ENCODE measurements around the gene NFKBIZ. TPM values are rescaled to one million over a fixed set of nuclear protein-coding genes. Genes with fewer than 3 reads are reported as not detected.
A peak's percentile ranks its signal among the peaks of the same experiment; 100 is the strongest.

Gene NFKBIZ
- total and polyA plus RNA-seq, 4 donors: 27.6 to 94.8 (median 81.3) TPM

DNA sequence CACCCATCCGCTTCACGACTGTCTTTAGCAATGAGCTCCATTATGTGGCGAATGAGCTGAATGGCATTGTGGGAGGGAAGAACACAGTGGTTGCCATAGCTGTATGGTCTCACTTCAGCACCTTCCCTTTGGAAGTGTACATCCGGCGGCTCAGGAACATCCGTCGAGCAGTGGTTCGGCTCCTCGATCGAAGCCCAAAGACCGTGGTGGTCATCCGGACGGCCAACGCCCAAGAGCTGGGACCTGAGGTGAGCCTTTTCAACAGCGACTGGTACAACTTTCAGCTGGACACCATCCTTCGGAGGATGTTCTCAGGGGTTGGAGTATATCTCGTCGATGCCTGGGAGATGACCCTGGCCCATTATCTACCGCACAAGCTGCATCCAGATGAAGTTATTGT, 27.8 kb upstream of the NFKBIZ start:
- TF ChIP-seq, protein P1, sequence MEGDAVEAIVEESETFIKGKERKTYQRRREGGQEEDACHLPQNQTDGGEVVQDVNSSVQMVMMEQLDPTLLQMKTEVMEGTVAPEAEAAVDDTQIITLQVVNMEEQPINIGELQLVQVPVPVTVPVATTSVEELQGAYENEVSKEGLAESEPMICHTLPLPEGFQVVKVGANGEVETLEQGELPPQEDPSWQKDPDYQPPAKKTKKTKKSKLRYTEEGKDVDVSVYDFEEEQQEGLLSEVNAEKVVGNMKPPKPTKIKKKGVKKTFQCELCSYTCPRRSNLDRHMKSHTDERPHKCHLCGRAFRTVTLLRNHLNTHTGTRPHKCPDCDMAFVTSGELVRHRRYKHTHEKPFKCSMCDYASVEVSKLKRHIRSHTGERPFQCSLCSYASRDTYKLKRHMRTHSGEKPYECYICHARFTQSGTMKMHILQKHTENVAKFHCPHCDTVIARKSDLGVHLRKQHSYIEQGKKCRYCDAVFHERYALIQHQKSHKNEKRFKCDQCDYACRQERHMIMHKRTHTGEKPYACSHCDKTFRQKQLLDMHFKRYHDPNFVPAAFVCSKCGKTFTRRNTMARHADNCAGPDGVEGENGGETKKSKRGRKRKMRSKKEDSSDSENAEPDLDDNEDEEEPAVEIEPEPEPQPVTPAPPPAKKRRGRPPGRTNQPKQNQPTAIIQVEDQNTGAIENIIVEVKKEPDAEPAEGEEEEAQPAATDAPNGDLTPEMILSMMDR (IDR thresholded peaks at IDR 0.05; ENCODE audit: control extremely low read depth, extremely low read depth): no peak
- no peaks in the 10 kb centered on the region for H3K27me3 ChIP-seq (ENCODE audit: control insufficient read depth in 3 of 3, insufficient read depth in 3 of 3, low read length in 2 of 3)
- 97 to 98% methylated on average over 19 of the region's 19 CpGs for WGBS, 2 donors
- ATAC-seq (ENCODE audit: insufficient read depth, low FRiP score) (no peak), DNase-seq (no peak)
- H3K4me3 ChIP-seq: no peak overlapping the region
- H3K9me3 ChIP-seq (ENCODE audit: control insufficient read depth in 4 of 4, insufficient read depth in 3 of 4, low read length in 3 of 4): peaks cover 0 to 2% (median 0%) of the 10 kb centered on the region in 4 donors
- no peak overlapping the region for H3K9ac ChIP-seq (ENCODE audit: insufficient read depth in 1 of 2, low read length in 2 of 2)
- H3K4me1 ChIP-seq (ENCODE audit: control insufficient read depth in 5 of 5, insufficient read depth in 5 of 5, low read length in 5 of 5): peaks cover 0 to 5% (median 0%) of the 10 kb centered on the region in 5 donors
- H3K27ac ChIP-seq (ENCODE audit: low read depth in 1 of 2, low read length in 1 of 2): no peak overlapping the region
- H3K36me3 ChIP-seq (ENCODE audit: control insufficient read depth in 4 of 4, insufficient read depth in 4 of 4, low read length in 4 of 4): peaks cover 8 to 18% (median 11%) of the 10 kb centered on the region in 4 donors

DNA sequence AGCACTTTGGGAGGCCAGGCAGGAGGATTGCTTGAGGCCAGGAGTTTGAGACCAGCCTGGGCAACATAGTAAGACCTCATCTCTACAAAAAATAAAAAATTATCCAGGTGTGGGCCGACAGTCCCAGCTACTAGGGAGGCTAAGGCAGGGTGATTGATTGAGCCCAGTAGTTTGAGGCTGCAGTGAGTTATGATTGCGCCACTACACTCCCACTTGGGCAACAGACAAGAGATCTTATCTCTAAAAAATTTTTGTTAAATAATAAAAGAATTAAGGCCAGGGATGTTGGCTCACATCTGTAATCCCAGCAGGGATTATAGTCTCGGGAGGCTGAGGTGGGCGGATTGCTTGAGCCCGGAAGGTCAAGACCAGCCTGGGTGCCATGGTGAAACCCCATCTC, 25.8 kb upstream of the NFKBIZ start:
- 77 to 86% methylated on average over 5 of the region's 5 CpGs for WGBS, 2 donors
- H3K27ac ChIP-seq (ENCODE audit: low read depth in 1 of 2, low read length in 1 of 2): no peak overlapping the region

DNA sequence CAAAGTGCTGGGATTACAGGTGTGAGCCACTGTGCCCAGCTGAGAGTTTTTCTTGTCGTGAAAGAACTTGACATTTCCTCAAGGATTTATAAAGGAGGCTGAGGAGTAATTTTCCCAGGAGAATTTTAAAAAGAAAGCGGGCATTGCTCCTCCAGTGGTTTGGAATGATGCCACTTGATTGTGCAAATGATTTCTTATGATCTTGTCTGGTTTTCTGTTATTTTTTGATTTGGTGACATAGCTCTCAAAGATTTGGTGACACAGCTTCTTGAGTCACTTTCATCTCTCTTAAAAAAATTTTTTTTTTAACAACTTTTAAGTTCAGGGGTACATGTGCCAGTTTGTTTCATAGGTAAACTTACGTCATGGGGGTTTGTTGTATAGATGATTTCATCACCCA, 24.6 kb upstream of the NFKBIZ start:
- no peak overlapping the region for H3K9ac ChIP-seq (ENCODE audit: insufficient read depth in 1 of 2, low read length in 2 of 2)
- 45 to 58% methylated on average over 3 of the region's 3 CpGs for WGBS, 2 donors
- peak overlapping the region in 1 of 2 donors; percentile 53 for H3K27ac ChIP-seq (ENCODE audit: low read depth in 1 of 2, low read length in 1 of 2)
- TF ChIP-seq, protein P1 (IDR thresholded peaks at IDR 0.05; ENCODE audit: control extremely low read depth, extremely low read depth): no peak
- no peaks in the 10 kb centered on the region for H3K27me3 ChIP-seq (ENCODE audit: control insufficient read depth in 3 of 3, insufficient read depth in 3 of 3, low read length in 2 of 3)
- peaks cover 0 to 2% (median 0%) of the 10 kb centered on the region in 4 donors for H3K9me3 ChIP-seq (ENCODE audit: control insufficient read depth in 4 of 4, insufficient read depth in 3 of 4, low read length in 3 of 4)
- no peak overlapping the region for H3K4me3 ChIP-seq
- peaks cover 3 to 19% (median 9%) of the 10 kb centered on the region in 5 donors for H3K4me1 ChIP-seq (ENCODE audit: control insufficient read depth in 5 of 5, insufficient read depth in 5 of 5, low read length in 5 of 5)
- DNase-seq (no peak), ATAC-seq (ENCODE audit: insufficient read depth, low FRiP score) (no peak)
- H3K36me3 ChIP-seq (ENCODE audit: control insufficient read depth in 4 of 4, insufficient read depth in 4 of 4, low read length in 4 of 4): peaks cover 2 to 12% (median 7%) of the 10 kb centered on the region in 4 donors

More for the DNA sequence above, 25.8 kb upstream of the NFKBIZ start:
- H3K9me3 ChIP-seq (ENCODE audit: control insufficient read depth in 4 of 4, insufficient read depth in 3 of 4, low read length in 3 of 4): peaks cover 0 to 2% (median 0%) of the 10 kb centered on the region in 4 donors
- TF ChIP-seq, protein P1 (IDR thresholded peaks at IDR 0.05; ENCODE audit: control extremely low read depth, extremely low read depth): no peak
- H3K27me3 ChIP-seq (ENCODE audit: control insufficient read depth in 3 of 3, insufficient read depth in 3 of 3, low read length in 2 of 3): no peaks in the 10 kb centered on the region
- peaks cover 0 to 9% (median 3%) of the 10 kb centered on the region in 5 donors for H3K4me1 ChIP-seq (ENCODE audit: control insufficient read depth in 5 of 5, insufficient read depth in 5 of 5, low read length in 5 of 5)
- H3K9ac ChIP-seq (ENCODE audit: insufficient read depth in 1 of 2, low read length in 2 of 2): no peak overlapping the region
- ATAC-seq (ENCODE audit: insufficient read depth, low FRiP score): no peak
- H3K4me3 ChIP-seq: no peak overlapping the region
- no peak for DNase-seq
- peaks cover 2 to 12% (median 7%) of the 10 kb centered on the region in 4 donors for H3K36me3 ChIP-seq (ENCODE audit: control insufficient read depth in 4 of 4, insufficient read depth in 4 of 4, low read length in 4 of 4)

All from lung (tissue), 12 donors.